Measurements from ENCODE around the gene TMBIM4.

- TF ChIP-seq POLR2AphosphoS5 (IDR thresholded peaks at IDR 0.05) = no peak
- TF ChIP-seq, protein P1, sequence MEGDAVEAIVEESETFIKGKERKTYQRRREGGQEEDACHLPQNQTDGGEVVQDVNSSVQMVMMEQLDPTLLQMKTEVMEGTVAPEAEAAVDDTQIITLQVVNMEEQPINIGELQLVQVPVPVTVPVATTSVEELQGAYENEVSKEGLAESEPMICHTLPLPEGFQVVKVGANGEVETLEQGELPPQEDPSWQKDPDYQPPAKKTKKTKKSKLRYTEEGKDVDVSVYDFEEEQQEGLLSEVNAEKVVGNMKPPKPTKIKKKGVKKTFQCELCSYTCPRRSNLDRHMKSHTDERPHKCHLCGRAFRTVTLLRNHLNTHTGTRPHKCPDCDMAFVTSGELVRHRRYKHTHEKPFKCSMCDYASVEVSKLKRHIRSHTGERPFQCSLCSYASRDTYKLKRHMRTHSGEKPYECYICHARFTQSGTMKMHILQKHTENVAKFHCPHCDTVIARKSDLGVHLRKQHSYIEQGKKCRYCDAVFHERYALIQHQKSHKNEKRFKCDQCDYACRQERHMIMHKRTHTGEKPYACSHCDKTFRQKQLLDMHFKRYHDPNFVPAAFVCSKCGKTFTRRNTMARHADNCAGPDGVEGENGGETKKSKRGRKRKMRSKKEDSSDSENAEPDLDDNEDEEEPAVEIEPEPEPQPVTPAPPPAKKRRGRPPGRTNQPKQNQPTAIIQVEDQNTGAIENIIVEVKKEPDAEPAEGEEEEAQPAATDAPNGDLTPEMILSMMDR (IDR thresholded peaks at IDR 0.05) = no peak
These were observed 30.2 kb upstream of the TMBIM4 start for GRCh38 chr12:66199831-66200509.
